ENCODE measurements around the gene MARCO. TPM values are rescaled to one million over a fixed set of nuclear protein-coding genes. Genes with fewer than 3 reads are reported as not detected.

MARCO gene
- total RNA-seq, 1 donor from 2014 or later, result 28.4 TPM

DNA sequence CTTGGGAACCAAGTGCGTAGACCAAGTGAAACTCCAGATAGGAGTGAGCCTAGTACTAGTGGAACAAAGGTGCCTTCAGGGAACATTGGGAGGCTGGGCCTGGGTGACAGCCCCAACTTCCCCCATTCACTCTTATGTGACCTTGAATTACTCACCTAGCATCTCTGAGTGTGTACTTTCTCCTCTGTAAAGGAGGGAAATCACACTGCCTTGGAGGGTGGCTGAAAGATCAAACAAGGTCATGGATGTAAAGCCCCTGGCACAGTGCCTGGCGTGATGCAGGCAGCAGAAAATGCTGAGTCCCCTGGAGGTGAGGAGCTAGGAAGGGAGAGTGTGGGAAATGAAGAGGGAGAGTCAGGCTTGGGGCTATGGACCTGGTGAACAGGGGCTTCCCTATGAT, 45.9 kb downstream of the MARCO start:
- H3K9me3 ChIP-seq, result no peaks in the 10 kb centered on the region
- no peak for DNase-seq (ENCODE audit: low spot score in 2 of 2)
- H3K27ac ChIP-seq, result no peak overlapping the region
- no peaks in the 10 kb centered on the region for H3K36me3 ChIP-seq
- no peaks in the 10 kb centered on the region for H3K4me1 ChIP-seq
- H3K27me3 ChIP-seq, result no peaks in the 10 kb centered on the region
- H3K4me3 ChIP-seq, result no peak overlapping the region
- TF ChIP-seq CTCF (IDR thresholded peaks at IDR 0.05), result no peak
- intact Hi-C loops (cut with DNase I), result no loop called here

- no peaks in the 10 kb centered on the region for H3K27me3 ChIP-seq
- intact Hi-C loops (cut with DNase I), result no loop called here
- TF ChIP-seq CTCF (IDR thresholded peaks at IDR 0.05), result no peak
- DNase-seq (ENCODE audit: low spot score in 2 of 2), result no peak
- no peaks in the 10 kb centered on the region for H3K4me1 ChIP-seq
- H3K27ac ChIP-seq, result no peak overlapping the region
- H3K36me3 ChIP-seq, result no peaks in the 10 kb centered on the region
- no peak overlapping the region for H3K4me3 ChIP-seq
- no peaks in the 10 kb centered on the region for H3K9me3 ChIP-seq
Observed at GRCh38 chr2:118988706-118989105, 46.7 kb downstream of the MARCO start.

GRCh38 chr2:118989481-118989880, 47.5 kb downstream of the MARCO start:
- Histone ChIP-seq H3K9me3 (no peaks in the 10 kb centered on the region), H3K27ac (no peak overlapping the region), H3K4me3 (no peak overlapping the region), H3K36me3 (no peaks in the 10 kb centered on the region), H3K27me3 (no peaks in the 10 kb centered on the region), H3K4me1 (no peaks in the 10 kb centered on the region)
- intact Hi-C loops (cut with DNase I), result no loop called here
- TF ChIP-seq CTCF (IDR thresholded peaks at IDR 0.05), result no peak
- no peak for DNase-seq (ENCODE audit: low spot score in 2 of 2)

- H3K9me3 ChIP-seq, result no peaks in the 10 kb centered on the region
- TF ChIP-seq CTCF (IDR thresholded peaks at IDR 0.05), result no peak
- intact Hi-C loops (cut with DNase I), result no loop called here
- H3K4me3 ChIP-seq, result no peak overlapping the region
- no peaks in the 10 kb centered on the region for H3K27me3 ChIP-seq
- H3K27ac ChIP-seq, result no peak overlapping the region
- DNase-seq (ENCODE audit: low spot score in 2 of 2), result peak in 1 of 2 donors; percentile 33
- H3K36me3 ChIP-seq, result no peaks in the 10 kb centered on the region
- no peaks in the 10 kb centered on the region for H3K4me1 ChIP-seq
Observed at GRCh38 chr2:118990757-118991545, 49.0 kb downstream of the MARCO start.

- peak in 1 of 2 donors; percentile 45 for DNase-seq (ENCODE audit: low spot score in 2 of 2)
- intact Hi-C loops (cut with DNase I), result no loop called here
- H3K4me3 ChIP-seq, result no peak overlapping the region
- TF ChIP-seq CTCF (IDR thresholded peaks at IDR 0.05), result no peak
- H3K4me1 ChIP-seq, result no peaks in the 10 kb centered on the region
- H3K27me3 ChIP-seq, result no peaks in the 10 kb centered on the region
- H3K36me3 ChIP-seq, result no peaks in the 10 kb centered on the region
- H3K27ac ChIP-seq, result no peak overlapping the region
- H3K9me3 ChIP-seq, result no peaks in the 10 kb centered on the region
Observed at GRCh38 chr2:118991554-118991953, 49.6 kb downstream of the MARCO start.

Measured in ascending aorta (tissue), 2 donors.